Gastroesophageal sphincter (tissue), 3 donors: ENCODE results near the gene LGALS1.

Source experiments
- EP300 ChIP-seq: sonication (generic); formaldehyde crosslinking; IDR thresholded peaks from one replicate; pipeline ENCODE4 v1.6.1; 2017; ENCODE audit warnings: antibody characterized with exemption, mild to moderate bottlenecking
- TF ChIP-seq, protein P1 (sequence below), 4 experiments: fragments of 200-600 bp in 2 of 4; fragments of 450-650 bp in 2 of 4; sonication (generic) in 1 of 4; IDR thresholded peaks; one replicate each; pipeline ENCODE4 v1.5.1; 2017 to 2019; ENCODE audit warnings: antibody characterized with exemption in 4 of 4, mild to moderate bottlenecking in 2 of 4, moderate library complexity in 2 of 4

DNA sequence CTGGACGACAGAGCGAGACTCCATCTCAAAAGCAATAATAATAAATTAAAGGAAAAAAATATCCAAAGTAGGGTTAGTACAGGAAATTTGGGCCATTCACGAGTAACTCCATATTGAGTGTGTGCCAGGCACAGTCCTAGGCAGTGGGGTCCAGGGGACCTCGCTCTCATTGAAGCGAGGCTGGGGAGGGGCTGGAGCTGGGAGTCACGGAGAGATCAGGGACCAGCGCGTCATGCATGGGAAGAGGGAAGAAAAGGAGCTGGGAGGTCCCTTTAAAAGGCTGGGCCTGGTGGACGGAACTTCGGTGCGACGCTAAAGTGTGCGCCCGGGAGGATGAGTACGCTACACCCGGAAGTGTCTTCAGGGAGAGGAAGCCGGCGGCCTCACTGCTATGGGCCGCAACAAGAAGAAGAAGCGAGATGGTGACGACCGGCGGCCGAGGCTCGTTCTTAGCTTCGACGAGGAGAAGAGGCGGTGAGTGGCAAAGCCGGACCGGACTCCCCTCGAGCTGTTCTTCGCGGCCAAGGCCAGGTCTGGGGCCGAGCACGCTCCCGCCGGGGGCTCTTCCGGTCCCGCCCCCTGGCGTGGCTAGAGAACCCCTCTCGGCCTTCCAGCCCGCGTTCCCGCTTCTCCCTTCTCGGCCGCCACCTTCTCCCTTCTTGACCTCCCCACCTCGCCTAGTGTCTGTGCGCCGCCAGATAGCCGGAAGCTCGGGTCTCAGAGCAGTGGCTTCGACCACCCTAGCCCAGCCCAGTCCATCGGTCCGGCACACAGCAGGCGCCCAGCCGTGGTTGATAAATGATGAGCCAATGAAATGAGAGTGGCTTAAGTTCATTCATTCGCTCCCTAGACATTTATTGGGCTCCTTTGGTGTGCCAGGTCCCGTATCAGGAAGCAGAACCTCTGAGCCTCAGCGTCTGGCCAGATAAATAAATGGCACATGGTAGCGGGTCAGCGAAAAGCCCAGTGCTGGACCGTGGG, 10.9 kb downstream of the LGALS1 start, which contains the start of gene NOL12:
- TF ChIP-seq, protein P1, sequence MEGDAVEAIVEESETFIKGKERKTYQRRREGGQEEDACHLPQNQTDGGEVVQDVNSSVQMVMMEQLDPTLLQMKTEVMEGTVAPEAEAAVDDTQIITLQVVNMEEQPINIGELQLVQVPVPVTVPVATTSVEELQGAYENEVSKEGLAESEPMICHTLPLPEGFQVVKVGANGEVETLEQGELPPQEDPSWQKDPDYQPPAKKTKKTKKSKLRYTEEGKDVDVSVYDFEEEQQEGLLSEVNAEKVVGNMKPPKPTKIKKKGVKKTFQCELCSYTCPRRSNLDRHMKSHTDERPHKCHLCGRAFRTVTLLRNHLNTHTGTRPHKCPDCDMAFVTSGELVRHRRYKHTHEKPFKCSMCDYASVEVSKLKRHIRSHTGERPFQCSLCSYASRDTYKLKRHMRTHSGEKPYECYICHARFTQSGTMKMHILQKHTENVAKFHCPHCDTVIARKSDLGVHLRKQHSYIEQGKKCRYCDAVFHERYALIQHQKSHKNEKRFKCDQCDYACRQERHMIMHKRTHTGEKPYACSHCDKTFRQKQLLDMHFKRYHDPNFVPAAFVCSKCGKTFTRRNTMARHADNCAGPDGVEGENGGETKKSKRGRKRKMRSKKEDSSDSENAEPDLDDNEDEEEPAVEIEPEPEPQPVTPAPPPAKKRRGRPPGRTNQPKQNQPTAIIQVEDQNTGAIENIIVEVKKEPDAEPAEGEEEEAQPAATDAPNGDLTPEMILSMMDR (IDR thresholded peaks at IDR 0.05), result peak in 3 of 4 experiments; percentile 7 to 49 (median 18)
- no peak for TF ChIP-seq EP300
